GM04503 (cell line): Measurements from ENCODE around the gene WARS2.

Experiments
- DNase-seq: peaks from one replicate; pipeline ENCODE4 v3.0.0-alpha.2; 2012; ENCODE audit warnings: low read depth

WARS2 gene

GRCh38 chr1:119083479-119083878, 57.0 kb downstream of the WARS2 start:
- no peak for DNase-seq

DNA sequence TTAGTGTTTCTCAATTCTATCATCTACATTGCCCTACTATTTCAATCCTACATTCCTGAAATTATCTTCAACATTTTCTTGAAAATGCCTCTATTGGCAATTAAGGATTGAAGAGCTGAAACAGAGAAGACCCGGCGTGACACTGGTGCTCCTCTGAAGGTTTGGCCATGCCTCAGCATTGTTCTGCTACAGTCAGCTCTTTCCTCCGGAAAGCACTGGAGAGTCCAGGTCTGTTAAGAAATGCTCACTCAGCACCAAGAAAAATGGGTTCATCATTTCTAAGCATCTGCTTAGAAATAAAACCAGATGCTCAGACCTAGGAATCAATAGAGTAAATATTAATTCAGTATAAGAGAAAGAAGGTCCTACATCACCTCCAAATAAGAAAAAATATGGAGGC, 58.8 kb downstream of the WARS2 start:
- DNase-seq: no peak

- no peak for DNase-seq
Measured at GRCh38 chr1:119081267-119081666, 59.2 kb downstream of the WARS2 start.

GRCh38 chr1:119080586-119080985, 59.9 kb downstream of the WARS2 start:
- DNase-seq: peak; percentile 89

GRCh38 chr1:119079881-119080280, 60.6 kb downstream of the WARS2 start:
- DNase-seq: no peak

GRCh38 chr1:119075614-119076013, 64.8 kb downstream of the WARS2 start:
- peak; percentile 85 for DNase-seq

GRCh38 chr1:119071321-119071720, 69.1 kb downstream of the WARS2 start:
- no peak for DNase-seq

DNA sequence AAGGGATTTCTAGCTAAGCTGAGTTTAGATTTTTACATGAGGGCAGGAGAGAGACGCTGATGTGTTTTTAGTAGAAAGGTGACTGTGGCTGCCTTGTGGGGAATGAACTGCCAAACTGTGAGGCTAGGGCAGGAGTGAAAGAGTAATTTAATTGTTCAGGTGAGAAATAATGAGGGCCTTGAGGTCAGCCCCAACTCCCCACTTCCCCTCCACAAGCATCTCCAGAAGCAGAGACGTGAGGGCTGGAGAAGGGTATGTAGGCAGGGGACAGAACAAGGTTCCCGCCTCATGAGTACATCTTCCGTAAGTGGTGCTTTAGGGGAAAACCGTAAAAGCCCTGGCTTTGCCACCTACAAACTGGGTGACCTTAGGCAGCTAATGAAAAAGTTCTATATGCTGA, 70.8 kb downstream of the WARS2 start:
- no peak for DNase-seq

DNA sequence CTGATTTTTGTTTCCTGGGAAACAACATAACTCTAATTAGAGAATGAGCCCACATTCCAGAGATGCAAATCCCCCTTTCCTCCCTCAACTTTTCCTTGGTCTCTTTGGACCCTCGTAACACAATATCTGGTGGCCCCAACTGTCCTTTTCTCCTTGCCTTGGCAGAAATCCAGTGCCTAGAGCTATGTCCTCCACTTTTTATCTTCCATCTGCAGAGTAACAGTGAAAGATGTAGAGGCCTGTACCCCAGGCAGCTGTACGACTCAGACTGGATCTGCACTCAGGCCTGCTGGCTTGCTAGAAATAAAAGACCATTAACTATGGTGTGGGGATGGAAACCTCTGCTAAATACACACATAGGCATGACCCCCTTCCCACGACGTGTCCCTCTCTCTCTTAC, 72.0 kb downstream of the WARS2 start:
- DNase-seq: no peak

DNA sequence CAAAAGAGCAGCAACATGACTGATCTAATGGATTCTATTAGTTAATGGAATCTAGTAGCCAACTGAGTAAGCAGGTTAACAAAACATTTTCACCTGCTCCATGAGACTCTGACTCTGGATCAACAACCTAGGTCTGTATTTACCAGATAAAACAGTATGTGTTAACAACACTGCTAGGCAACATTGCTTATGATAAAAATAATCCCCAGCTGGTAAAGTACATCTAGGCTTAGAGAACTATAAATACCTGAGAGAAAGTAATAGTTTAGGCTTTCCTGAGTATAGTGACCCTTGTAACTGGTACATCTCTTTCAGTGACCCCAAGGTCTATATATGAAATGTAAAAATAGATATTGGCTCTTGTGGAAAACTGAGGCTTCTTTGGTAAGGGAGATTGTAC, 78.8 kb downstream of the WARS2 start:
- no peak for DNase-seq

GRCh38 chr1:119055568-119055967, 84.9 kb downstream of the WARS2 start:
- no peak for DNase-seq

DNA sequence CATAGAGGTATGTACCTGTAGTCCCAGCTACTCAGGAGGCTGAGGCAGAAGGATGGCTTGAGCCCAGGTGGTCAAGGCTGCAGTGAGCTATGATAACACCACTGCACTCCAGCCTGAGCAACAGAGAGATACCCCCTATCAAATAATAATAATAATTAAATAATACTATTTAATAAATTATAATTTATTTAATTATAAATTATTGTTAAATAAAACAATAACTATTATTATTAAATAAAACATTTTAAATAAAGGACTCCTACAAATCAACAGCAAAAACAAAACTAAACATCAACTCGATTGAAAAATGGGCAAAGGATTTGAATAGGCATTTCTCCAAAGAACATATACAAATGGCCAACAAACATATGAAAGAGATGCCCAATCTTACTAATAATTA, 86.5 kb downstream of the WARS2 start:
- no peak for DNase-seq

GRCh38 chr1:119052267-119052666, 88.2 kb downstream of the WARS2 start:
- no peak for DNase-seq

DNA sequence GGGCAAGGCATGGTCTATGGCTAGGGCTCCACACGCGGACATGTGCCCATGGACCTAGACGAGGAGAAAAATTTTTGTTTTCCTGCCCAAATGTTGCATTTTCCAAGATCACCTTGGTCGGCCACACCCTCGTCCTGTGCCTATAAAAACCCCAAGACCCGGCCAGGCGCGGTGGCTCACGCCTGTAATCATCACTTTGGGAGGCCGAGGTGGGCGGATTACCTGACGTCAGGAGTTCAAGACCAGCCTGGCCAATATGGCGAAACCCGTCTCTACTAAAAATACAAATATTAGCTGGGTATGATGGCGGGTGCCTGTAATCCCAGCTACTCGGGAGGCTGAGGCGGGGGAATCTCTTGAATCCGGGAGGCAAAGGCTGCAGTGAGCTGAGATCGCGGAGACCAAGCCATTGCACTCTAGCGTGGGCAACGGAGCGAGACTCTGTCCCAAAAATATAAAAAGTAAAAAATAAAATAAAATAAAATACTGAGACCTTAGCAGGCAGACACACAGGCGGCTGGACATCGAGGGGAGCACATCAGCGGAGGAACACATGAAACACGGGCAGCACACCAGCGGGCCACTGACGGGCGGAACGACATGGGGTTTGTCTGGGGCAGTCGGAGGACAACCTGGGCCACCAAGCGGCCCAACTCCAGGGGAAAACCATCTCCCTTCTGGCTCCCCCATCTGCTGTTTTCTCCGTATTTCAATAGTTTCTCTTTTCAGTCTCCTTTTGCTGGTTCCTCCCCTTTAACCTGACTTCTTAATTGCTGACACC, 91.6 kb downstream of the WARS2 start:
- DNase-seq: no peak

DNA sequence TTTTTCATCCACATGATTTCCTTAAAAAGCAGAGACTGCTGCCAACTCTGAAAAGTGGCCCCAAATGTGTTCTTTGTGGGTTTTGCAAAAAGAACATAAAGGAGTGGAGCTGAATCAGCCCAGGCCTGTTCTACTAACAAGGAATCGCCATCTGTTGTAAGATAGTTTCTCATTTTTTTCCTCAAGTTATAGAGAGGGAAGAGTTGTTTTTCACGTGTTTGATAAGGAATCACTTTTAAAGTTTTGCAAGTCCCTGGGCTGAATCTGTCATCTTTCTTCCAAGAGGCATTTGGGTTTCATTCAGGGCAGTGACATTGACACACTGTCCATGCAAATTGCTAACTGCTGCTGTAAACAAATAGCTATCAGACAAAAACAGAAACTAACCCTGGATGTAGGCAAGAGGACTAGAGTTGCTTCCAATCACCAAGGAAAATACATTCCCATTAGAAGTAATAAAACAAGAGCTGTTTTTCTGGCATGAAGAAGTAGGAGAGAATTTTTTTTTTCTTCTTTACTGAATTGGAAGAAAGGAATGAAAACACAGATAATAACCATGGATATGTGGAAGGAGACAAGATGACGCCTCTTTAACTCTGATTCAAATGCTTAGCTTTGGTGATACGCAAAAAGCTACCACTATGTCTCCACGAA, 93.5 kb downstream of the WARS2 start:
- DNase-seq: peak; percentile 84

- no peak for DNase-seq
Measured at GRCh38 chr1:119046429-119046784, 94.0 kb downstream of the WARS2 start.

DNA sequence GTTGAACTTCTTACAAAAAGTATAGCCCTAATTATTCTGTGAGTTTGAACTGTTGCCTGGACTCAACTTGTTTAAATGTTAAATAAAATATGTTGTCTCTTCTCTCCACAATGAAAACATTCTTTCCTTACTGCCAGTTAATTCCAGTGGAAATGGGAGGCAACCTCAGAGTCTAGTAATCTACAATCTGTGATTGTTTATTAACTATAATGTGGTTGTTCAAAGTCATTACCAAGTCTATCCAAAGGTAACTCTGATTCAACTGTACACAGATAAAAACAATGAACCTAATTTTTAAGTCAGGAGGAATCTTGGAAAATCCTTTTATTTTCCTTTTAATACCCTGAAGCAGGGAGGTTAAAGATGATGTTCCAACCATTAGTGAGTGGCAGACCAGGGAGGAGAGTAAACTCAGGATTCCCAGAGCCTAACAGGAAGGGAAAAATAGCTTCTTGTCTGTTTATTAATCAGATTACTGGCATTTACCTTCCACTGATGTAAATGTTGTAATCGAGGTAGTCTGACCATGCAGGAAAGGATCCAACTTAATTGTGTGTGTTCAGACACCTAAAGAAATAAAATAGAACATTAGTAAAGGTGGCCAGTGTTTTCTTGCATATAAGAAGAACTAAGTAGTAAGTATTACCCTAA, 95.2 kb downstream of the WARS2 start:
- no peak for DNase-seq

DNA sequence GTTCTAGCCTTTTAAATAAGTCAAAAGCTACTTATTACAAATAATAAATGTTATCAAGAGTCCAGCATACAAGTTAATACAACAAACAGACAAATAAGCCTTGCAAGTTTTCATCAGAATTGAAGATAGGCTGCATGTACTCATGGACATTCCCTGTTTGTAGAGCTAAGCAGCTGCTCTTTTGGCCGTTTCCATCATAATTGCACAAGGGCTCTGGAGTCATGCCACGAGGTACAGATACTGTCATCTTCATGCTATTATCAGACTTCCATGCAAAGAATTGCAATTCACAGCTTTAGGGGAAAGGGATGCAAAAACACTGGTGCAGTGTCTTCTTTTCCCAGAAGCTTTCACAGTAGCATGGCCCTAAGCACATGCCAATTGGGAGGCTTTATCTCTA, 99.5 kb downstream of the WARS2 start:
- DNase-seq: peak; percentile 22

GRCh38 chr1:119040489-119040888, 100.0 kb downstream of the WARS2 start:
- DNase-seq: no peak

GRCh38 chr1:119038363-119038762, 102.1 kb downstream of the WARS2 start:
- DNase-seq: no peak

DNA sequence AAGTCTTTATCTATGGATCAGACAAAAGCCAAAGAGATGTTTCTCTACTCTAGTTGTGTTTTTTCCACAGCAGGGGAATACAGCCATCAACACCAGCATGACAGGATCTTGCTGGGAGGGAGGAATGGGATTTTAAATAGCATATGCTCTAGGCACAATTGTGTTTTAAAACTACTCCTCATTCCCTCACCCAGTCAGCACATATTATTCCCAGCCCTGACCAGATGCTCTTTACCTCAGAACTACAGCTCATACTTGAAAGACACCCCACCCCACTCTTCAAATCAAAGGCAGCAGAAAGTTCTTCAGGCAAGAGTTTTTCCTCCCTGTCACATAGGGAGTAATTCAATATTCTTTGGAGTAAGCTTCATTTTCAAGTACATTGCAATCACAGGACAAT, 106.1 kb downstream of the WARS2 start:
- no peak for DNase-seq

DNA sequence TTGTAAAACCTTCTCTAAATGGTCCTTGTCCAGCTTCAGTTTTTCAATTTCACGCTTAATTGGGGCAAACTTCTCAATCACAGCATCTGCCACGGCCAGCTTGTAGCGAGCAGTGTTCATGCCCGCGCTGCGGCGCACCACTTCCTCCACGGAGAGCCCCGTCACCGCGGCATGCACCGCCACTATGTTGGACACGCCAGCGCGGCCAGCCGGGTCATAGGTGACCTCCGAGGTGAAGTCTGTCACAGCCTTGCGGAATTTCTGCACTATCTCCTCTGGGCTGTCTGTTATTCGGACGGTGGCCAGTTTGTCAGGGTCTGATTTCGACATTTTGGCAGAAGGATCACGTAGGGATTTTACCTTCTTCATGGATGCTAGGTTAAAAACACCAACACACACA, 107.5 kb downstream of the WARS2 start:
- DNase-seq: no peak

- DNase-seq: no peak
Measured at GRCh38 chr1:119027759-119028158, 112.7 kb downstream of the WARS2 start.
